ENCODE measurements around the gene FMNL2.

Gene FMNL2

DNA sequence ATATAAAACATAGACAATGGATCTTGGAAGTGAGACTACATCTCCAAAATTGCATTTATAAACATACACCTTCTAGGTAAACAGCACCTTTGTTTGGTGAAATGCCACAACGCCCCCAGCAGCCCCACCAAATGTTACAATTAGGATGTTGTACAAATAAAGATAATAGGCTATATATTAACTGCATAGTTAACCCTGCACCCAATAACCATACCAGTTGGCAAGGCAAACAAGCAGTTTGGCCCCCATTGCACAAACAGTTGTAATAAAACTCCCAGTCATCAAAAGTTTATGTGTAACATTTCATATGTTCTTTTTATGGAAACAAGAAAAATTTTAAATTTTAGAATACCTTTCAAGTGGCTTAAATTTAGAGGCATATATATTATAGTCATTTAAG, 315.0 kb downstream of the FMNL2 start:
- DNase-seq (ENCODE audit: low read depth), result no peak

DNA sequence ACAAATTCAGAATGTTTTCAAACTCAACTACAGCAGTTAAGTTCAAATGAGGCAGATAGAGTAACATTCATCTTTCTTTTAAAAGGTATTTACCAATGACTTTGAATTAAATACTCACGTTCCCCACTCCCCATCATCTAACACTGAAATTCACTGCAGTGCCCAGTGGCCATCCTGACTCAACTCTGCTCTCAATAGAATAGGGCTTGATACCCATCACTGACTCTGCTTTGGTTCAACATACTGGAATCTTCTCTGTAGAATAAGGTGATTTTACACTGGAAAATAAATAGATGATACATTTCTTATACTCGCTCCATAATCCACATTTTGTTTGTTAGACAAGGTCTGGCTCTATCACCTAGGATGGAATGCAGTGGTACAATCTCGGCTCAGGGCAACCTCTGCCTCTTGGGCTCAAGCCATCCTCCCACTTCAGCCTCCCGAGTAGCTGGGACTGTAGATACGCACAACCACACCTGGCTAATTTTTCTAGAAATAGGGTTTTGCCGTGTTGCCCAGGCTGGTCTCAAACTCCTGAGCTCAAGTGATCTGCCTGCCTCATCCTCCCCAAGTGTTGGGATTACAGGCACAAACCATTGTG, 315.9 kb downstream of the FMNL2 start:
- DNase-seq (ENCODE audit: low read depth), result no peak

DNA sequence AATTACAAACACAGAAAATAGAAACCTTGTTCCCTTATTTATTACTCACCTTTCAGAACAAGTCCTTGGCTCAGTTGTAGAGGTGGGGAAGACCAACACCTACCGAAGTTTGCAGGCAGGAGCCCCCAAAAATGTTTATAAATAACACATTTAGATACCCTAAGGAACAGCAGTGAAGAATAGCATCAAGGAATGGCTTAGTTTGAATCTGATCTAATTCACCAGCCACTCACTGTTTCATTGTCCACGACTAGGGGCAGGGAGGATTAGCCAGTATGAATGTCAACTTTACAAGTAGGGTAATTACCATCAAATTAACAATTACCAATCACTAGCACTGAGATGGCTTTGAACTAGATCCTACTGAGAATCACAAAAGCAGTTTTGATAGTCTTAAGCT, 316.9 kb downstream of the FMNL2 start:
- DNase-seq (ENCODE audit: low read depth), result no peak

DNA sequence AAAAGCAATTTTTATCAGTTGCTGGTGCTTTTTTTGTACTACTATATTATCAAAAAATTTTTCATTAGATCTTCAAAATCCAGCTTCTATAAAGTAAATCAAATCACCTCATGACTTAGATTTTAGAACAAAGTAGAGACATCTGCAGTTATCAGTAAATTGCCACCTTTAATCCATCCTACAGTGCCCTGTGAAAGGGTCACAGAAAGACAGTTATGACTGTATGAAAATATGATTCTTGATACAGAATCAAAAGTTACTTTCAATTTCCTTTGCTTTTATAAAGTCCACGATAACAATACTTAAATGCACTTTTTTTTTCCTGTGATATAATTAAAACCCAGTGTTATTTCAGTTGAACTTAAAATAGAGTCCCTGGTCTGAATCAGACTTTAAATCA, 320.9 kb downstream of the FMNL2 start:
- no peak for DNase-seq (ENCODE audit: low read depth)

DNA sequence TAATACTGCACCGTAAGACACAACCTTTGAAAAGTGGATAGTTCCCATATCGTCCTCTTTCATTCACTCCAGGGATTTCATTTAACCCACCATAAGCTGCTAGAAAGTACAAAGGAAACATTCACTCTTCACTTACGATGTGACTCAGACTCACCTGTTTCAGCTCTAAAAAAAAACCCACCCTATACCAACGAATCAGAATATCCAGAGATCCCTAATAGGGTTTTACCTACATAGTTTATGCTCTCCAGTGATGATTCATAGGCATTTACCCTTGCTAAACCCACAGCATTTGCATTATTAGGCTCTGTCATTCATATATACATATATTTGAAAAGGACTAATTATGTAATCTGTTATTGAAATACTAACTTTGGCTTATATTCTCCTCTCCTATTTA, 322.1 kb downstream of the FMNL2 start:
- no peak for DNase-seq (ENCODE audit: low read depth)

DNA sequence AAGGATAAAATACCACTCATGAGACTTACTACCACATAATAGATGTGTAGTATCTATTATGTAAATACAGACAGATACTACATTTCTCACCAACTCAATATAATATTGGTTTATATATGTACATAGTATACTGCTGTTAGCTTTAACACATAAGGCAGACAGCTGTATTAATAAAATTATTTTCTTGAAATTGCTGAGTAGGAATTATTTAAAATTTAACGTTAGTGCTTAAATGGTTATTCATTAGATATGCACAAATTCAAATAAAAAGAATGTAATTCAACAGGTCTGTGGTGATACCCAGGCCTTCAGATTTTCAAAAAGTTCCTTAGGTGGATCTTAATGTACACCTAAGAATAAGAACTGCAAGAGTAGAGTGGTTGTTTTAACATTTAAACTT, 323.2 kb downstream of the FMNL2 start:
- DNase-seq (ENCODE audit: low read depth), result no peak

DNA sequence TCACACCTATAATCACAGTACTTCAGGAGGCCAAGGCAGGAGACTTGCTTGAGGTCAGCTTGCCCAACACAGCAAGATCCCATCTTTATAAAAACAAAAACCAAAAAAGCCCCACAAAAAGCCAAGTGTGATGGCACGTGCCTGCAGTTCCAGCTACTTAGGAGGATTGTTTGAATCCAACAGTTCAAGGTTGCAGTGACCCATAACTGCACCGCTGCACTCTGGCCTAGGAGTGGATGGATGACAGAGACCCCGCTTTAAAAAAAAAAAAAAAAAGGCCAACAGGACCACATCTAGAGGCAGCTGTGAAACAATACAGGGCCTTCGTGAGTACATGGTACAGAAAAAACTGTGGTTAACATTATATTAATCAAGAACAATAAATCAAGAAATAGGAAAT, 326.1 kb downstream of the FMNL2 start:
- DNase-seq (ENCODE audit: low read depth), result no peak

DNA sequence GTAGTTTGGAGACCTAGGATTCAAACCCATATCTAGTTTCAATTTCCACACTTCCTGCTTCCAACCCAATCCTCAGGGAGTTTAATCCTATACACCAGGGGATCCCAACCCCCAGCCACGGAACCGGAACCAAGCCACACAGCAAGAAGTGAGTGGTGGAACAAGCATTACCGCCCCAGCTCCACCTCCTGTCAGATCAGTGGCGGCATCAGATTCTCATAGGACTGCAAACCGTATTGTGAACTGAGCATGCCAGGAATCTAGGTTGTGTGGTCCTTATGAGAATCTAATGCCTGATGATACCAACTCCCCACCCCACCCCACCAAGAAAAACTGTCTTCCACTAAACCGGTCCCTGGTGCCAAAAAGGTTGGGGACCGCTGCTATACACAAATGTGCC, 329.8 kb downstream of the FMNL2 start:
- no peak for DNase-seq (ENCODE audit: low read depth)

DNA sequence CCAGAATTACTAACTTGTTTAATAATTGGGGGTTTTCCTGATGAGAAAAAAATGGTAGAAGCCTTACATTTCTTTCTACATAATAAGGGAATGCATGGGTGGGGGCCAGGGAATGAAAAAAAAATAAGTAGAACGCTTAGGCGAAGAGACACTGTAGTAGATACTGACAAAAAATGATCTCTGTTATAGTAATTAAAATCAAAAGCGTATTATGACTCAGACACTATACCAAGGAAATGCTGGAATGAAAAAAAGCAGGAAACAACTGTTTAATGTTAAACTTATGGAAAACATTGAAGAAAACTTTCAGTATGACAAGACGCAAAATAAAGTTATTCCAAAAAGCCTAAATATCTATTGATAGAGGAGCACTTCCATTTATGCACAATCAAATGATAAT, 339.4 kb downstream of the FMNL2 start:
- no peak for DNase-seq (ENCODE audit: low read depth)

DNA sequence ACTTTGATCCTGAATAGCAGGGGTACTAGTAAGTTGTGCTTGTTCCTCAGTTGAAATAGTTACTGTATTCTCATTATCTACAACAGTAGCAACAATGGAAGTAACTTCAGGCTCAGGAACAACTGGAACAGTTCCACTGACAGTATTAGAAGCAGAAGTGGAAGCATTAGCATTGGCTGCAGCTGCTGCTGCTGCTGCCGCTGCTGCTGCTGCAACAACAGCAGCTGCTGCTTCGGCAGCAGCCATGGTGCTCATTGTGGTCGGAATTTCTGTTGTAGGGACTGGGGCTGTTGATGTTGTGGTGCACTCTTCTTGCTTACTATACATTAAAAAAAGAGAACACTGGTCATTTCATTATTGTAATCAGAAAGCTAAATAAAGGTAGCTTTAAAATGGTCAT, 341.5 kb downstream of the FMNL2 start:
- DNase-seq (ENCODE audit: low read depth), result no peak

DNA sequence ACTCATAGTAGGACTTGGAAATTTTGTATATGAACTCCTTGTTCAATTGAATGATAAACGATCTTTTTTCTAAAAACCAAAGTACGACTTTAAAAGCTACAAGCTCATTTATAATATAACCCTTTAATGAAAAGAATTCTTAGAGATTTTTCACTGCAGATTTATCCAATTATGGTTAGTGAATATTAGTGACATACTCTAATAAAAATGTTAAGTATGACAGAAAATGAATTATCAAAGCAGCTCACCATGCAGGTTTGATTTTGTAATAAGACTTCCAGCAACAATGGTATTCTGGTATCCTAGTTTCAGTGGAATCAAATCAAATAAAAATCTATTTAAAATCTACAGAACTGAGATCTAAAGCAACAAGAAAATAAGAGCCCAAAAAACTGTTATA, 343.8 kb downstream of the FMNL2 start:
- DNase-seq (ENCODE audit: low read depth), result no peak

DNA sequence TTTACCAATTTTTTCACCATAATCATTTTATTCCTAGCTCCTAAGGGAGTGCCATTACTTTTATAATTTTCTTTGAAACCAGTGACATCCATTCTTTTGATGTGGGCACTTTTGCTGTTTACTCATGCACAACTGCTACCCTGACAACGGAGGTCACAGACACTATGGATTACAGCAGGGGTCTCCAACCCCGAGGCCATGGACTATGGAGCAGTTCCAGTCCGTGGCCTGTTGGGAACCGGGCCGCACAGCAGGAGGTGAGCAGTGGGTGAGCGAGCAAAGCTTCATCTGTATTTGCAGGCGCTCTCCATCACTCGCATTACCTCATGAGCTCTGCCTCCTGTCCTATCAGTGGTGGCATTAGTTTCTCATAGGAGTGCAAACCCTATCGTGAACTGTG, 347.7 kb downstream of the FMNL2 start:
- DNase-seq (ENCODE audit: low read depth), result no peak

DNA sequence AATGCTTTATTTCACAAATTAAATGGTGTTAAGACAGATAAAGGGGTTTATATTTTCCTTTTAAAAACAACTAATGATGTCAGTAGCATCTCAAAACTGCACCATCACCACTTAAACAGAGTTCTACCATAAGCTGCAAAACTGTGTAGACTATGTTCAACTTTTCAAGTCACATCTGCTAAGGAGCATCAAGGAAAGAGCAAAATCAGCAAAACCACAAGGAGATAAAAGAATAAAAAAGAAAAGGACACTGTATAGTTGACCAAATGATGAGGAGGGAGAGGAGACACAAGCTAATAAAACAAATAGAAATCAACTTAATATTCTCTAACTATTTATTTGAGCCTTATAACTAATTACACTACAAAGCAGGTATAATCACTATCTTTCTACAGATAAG, 348.4 kb downstream of the FMNL2 start:
- no peak for DNase-seq (ENCODE audit: low read depth)

DNA sequence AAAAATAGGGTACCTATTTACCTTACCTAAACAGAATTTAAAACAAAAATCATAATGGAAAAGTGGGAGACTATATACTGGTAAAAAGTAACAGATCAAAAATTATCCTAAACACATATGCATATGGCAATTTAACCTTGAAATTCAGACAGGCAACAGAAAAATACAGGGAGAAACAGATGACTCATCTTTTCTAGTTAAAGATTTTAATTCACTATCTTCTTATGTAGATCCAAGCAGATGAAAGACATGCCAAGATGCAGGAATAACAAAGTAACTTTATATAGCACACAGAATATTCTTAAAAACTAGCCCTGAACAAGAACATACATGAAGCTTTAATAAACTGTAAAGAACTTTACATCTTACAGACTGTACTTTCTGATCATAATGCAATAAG, 351.3 kb downstream of the FMNL2 start:
- peak; percentile 23 for DNase-seq (ENCODE audit: low read depth)

DNA sequence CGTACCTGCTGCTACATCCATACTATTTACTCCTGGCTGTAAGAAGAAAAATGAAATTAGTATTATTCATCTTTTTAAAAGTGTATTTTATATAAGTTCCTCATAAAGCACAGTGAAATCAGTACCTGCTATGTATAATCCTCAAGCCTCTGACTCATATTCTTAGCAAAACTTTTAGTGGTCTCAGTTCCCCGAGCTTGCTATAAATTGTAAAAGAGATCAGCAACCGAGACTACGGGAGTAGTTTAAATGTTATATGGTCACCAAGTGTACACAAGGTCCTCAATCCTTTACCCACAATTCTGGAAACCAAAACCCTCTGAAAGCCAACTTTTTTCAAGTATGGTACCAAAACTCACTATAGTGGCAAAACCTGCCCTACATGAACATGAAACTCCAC, 358.1 kb downstream of the FMNL2 start:
- no peak for DNase-seq (ENCODE audit: low read depth)

DNA sequence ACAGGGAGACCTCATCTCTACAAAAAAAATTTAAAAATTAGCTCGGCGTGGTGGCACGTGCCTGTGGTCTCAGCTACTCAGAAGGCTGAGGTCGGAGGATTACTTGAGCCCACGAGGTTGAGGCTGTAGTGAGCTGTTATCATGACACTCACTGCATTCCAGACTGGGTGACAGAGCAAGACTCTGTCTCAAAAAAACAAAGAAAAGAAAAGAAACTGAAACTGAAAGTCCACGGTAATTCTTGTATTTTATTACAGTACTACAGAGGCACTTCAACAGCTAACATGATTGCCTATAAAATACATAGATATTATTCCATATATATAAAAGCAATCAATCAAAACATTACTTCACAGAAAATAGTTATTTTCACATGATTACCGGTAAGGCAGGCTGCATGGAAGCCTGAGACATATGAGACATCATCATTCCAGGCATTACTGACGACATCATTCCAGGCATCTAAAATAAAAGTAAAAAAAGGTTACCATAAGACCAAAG, 359.2 kb downstream of the FMNL2 start:
- DNase-seq (ENCODE audit: low read depth), result peak; percentile 89

DNA sequence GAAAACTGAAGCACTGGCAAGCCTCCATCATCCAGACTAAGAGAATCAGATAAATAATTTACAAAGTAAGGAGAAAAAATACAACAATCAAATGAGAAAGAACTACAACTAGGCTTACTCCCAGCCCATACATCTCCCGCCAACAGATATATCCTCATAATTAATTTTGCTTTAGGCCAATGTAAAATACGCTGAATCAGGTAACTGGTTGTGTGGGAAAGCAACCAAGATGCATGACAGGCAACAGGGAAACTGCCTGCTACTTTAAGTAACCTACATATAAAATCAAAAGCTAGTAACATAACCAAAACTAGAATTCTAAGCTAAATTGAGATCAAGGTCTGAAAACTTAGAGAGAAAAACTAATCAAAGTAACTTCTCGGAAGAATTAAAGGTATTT, 360.8 kb downstream of the FMNL2 start:
- no peak for DNase-seq (ENCODE audit: low read depth)

DNA sequence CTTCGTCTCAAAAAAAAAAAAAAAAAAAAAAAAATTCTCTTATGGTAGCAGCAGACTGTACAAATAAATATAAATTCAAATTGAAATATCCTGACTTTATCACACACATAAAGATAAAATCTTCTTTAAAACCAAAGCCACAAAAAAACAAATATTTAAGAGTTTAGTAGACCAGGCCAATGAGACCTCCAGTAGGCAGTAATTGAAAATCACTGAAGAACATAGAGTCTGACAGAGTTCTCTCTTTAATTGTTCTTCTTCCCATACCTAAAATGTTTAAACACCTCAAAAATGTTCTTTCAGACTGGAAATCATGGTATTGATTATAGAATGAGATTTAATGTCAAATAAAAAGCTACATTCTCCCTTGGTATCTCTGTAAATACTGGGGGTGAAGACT, 361.5 kb downstream of the FMNL2 start:
- no peak for DNase-seq (ENCODE audit: low read depth)

All from amniotic epithelial cell (primary cell).